ENCODE data around the gene PLXND1. TPM values are rescaled to one million over a fixed set of nuclear protein-coding genes. Genes with fewer than 3 reads are reported as not detected.

The PLXND1 gene
- total and polyA plus RNA-seq, 2 donors (not counting 1 experiment from before 2014, with no cell fraction given) = 3.3 to 74.4 TPM

DNA sequence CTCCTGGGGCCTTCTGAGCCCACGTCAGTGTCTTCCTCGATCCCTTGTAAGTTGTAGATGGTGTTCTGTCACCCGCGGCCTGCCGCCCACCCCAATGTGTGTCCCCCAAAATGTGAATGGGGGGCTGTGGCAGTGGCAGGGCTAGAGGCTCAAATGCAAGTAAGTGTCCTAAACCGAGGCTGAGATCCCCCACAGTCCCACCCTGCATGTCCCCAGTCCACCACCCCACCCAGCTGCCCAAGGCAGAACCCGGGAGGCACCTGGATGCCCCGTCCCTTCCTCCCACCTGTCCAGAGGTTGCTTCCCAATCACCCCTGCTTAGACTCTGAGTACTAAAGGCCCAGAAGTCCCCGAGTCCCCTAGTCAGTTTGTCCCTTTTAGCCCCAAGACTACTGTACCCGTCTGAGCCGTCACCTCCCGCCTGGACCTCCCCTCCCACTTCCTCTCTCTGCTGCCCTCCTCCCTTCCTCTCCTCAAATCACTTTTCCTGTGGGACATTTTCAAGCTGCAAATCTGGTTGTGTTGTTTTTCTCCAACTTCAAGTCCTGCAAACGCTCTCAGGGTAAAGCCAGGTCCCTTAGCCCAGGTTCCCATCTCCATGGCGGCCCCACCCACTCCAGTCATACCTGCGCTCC, 11.8 kb upstream of the PLXND1 start:
- DNase-seq = no peak
- H2AFZ ChIP-seq (ENCODE audit: insufficient read depth, low read depth, low read length, poor library complexity, severe bottlenecking) = peak overlapping the region; percentile 41
- H3K4me3 Mint-ChIP-seq = peak overlapping the region; percentile 51

More for the DNA sequence above, 11.8 kb upstream of the PLXND1 start:
- H3K27ac Mint-ChIP-seq = no peak overlapping the region
- H4K20me1 ChIP-seq (ENCODE audit: control insufficient read depth, insufficient read depth, low read length, poor library complexity, severe bottlenecking) = no peaks in the 10 kb centered on the region
- no peaks in the 10 kb centered on the region for H3K79me2 ChIP-seq (ENCODE audit: control insufficient read depth, insufficient read depth, low read length)
- no peak overlapping the region for H3K4me3 ChIP-seq (ENCODE audit: control extremely low read depth in 1 of 5, extremely low read depth in 1 of 5, insufficient read depth in 1 of 5, low read depth in 2 of 5, low read length in 4 of 5)
- peaks cover 8% of the 10 kb centered on the region for H3K27me3 Mint-ChIP-seq
- H3K9ac ChIP-seq (ENCODE audit: low read length) = peak overlapping the region; percentile 1
- intact Hi-C loops (cut with micrococcal nuclease) = no loop called here
- ChIA-PET POLR2A (no interaction called here), CTCF (interaction anchor here (0.9 to 1.6 kb wide), 2 partner anchors 10 to 128 kb away, joined by 4 to 6 read pairs; no protein-coding TSS in a partner anchor)
- peak overlapping the region; percentile 46 for H3K4me2 ChIP-seq (replicated peaks; ENCODE audit: low read depth, low read length, poor library complexity, severe bottlenecking)
- no peaks in the 10 kb centered on the region for H3K36me3 ChIP-seq (replicated peaks in 1 of 2; ENCODE audit: control extremely low read depth in 1 of 2, control insufficient read depth in 1 of 2, extremely low read depth in 1 of 2, insufficient read depth in 2 of 2, low read length in 1 of 2)
- peaks cover 0 to 4% (median 0%) of the 10 kb centered on the region in 3 donors for H3K9me3 ChIP-seq (ENCODE audit: control extremely low read depth in 1 of 3, control insufficient read depth in 2 of 3, insufficient read depth in 1 of 3, low read length in 2 of 3)
- H3K4me1 Mint-ChIP-seq = peaks cover 10% of the 10 kb centered on the region
- 60% methylated on average over 14 of the region's 15 CpGs for WGBS (ENCODE audit: insufficient coverage)
- no peak overlapping the region for H3K27ac ChIP-seq (ENCODE audit: low read length in 2 of 2)
- peaks cover 0 to 16% (median 7%) of the 10 kb centered on the region in 4 experiments for H3K27me3 ChIP-seq (replicated peaks in 1 of 4; ENCODE audit: control extremely low read depth in 1 of 4, control insufficient read depth in 3 of 4, insufficient read depth in 4 of 4, low read length in 3 of 4)
- peaks cover 8 to 20% of the 10 kb centered on the region in 2 donors for H3K4me1 ChIP-seq (ENCODE audit: control insufficient read depth in 2 of 2, insufficient read depth in 2 of 2, low read length in 2 of 2)
- ATAC-seq (ENCODE audit: low read depth) = no peak
- TF ChIP-seq EZH2 (IDR thresholded peaks at IDR 0.05; ENCODE audit: borderline replicate concordance, insufficient read depth, low read depth, low read length, poor library complexity, severe bottlenecking) = no peak
- TF ChIP-seq, protein P1, sequence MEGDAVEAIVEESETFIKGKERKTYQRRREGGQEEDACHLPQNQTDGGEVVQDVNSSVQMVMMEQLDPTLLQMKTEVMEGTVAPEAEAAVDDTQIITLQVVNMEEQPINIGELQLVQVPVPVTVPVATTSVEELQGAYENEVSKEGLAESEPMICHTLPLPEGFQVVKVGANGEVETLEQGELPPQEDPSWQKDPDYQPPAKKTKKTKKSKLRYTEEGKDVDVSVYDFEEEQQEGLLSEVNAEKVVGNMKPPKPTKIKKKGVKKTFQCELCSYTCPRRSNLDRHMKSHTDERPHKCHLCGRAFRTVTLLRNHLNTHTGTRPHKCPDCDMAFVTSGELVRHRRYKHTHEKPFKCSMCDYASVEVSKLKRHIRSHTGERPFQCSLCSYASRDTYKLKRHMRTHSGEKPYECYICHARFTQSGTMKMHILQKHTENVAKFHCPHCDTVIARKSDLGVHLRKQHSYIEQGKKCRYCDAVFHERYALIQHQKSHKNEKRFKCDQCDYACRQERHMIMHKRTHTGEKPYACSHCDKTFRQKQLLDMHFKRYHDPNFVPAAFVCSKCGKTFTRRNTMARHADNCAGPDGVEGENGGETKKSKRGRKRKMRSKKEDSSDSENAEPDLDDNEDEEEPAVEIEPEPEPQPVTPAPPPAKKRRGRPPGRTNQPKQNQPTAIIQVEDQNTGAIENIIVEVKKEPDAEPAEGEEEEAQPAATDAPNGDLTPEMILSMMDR (IDR thresholded peaks at IDR 0.05) = no peak
- H3K9me3 Mint-ChIP-seq (ENCODE audit: insufficient read depth) = no peaks in the 10 kb centered on the region
